ENCODE results near the gene DVL1. TPM values are rescaled to one million over a fixed set of nuclear protein-coding genes. Genes with fewer than 3 reads are reported as not detected.
"Not testable (repeated sequence)": the region's sequence is repeated elsewhere in the genome, so short reads cannot be mapped to it uniquely, and the experiment has no call there.

The DVL1 gene
- 10 to 100 TPM; 57.2 to 69.0 TPM for total RNA-seq
- long read RNA-seq, partial matches to known transcripts: 11 of 27 reads
- long read RNA-seq, other reads (novel, unspliced or antisense): 13 of 27 reads

DNA sequence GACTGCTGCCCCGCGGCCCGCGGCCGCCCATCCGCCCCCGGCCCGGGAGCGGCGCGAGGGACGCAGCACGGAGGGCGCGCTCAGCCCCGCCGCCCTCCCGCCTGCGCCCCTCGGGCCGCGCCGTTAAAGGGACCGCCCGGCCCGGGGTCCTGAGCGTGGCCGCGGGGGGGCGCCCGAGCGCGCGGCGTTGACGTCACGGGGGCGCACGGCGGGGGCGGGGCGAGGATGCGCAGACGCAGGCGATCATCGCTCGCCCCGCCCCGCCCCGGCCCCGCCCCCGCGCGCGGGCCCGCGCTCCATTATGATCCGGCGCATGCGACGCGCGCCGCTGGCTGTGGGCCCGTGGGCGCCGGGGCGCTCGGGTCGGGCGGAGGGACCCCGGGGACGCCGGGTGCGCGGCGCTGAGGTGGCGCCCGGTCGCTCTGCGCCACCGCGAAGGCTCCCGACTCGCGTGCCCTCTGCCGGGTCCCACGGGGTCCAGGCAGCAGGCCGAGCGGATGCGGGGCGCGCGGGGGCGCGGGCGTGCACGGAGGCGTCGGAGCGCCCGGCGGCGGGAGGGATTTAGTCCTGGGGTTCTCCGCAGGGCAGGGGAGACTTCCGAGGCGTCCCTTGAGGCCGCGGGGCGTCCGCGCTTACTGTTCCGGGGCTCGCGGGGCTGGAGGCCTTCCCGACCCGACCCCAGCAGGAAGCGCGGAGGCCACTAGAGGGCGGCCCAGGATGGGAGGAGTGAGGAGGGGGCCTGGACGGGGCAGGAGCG is at the start of gene DVL1:
TSS of gene DVL1 (minus strand) at position 163 of the 757 bp plus-strand sequence. CDS start 353 bp downstream, outside the sequence.
- DNase-seq (peak in 1 of 2 donors; percentile 76), ATAC-seq (peak; percentile 36)
- intact Hi-C loops (cut with DNase I, micrococcal nuclease): no loop called here

DNA sequence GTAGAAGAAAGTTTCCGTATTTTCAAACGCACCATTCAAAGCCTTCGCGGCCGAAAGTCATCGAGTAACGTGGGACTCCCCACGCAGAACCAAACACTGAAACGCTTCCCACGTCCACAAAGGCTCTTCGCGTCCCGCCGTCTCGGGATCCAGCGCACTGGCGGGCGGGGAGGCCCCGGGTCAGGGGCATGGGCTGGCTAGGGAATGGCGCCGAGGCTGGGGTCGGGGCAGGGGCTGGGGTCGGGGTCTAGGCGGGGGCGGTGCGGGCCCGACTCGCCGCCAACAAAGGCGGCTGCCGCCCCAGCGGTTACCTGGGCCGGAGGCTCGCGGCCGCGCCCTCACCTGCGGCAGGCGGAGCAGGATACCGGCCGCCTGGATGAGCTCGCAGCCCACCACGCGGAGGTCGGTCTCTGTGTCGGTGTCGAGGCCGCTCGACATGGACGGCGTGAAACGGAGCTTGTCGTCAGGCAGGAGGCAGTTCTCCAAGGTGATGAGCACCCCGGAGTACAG is 49.5 kb upstream of the DVL1 start:
- intact Hi-C loops (cut with DNase I, micrococcal nuclease): no loop called here
- DNase-seq (peak in 1 of 2 donors; percentile 26), ATAC-seq (peak; percentile 4)

- no peak for ATAC-seq
- DNase-seq: peak in 1 of 2 donors; percentile 28
- intact Hi-C loops (cut with DNase I, micrococcal nuclease): no loop called here
Measured at GRCh38 chr1:1397839-1398523, 48.8 kb upstream of the DVL1 start.

DNA sequence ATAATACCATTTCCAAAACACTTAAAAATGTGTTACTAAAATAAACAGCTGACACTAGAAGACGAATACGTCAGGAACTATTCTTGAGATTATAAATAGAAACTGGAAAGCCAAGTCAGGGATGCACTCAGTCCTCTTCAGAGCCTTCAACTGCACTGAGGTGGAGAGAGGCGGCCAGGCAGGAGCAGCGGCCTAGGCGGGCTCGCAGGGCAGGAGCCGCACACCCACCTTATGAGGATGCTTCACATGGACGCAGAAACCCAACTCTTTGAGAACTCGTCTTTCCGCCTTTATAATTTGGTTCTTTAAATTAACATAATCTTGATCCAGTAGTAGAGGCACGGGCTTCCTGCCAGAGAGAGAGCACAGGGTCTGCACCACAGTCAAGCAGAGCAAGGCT is 45.9 kb upstream of the DVL1 start:
- ATAC-seq: no peak
- DNase-seq: no peak
- intact Hi-C loops (cut with DNase I, micrococcal nuclease): no loop called here

DNA sequence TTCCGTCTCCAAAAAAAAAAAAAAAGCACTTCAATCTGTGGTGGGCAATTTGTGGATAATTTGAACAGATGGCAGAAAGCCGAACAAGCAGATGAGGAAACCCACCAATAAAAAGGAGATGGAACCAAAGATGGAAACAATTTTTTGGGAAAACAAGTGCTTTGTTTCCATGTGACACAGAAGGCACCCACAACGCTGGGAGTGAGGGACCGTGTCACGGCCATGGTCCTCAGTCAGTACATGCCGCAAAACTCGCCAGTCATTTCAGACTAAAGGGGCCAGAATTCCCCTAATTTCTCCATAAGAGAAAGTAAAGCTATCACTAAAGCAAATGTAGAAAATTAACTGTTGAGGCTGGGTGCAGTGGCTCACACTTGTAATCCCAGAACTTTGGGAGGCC is 44.9 kb upstream of the DVL1 start:
- DNase-seq (no peak), ATAC-seq (no peak)
- intact Hi-C loops (cut with DNase I, micrococcal nuclease): no loop called here

DNA sequence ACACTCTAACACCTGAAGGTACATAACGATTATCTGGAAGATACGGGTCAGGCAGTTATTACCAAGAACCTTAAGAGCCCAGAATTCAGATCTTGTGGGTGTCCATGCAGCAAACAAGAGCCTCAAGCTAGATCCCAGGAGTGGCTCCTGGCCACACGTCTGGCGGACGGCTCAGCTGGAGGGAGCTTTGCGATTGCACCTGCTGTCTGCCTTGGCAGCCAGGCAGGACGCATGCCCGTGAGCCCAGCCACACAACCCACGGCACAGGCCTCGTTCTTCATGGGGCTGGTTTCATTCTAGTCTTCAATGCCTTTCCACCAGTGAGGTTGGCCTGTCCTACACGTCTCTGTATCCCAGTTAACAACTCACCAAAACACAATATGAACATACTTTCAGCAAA is 44.2 kb upstream of the DVL1 start:
- DNase-seq (no peak), ATAC-seq (no peak)
- intact Hi-C loops (cut with DNase I, micrococcal nuclease): no loop called here

- ATAC-seq (no peak), DNase-seq (no peak)
- intact Hi-C loops (cut with DNase I, micrococcal nuclease): no loop called here
Measured at GRCh38 chr1:1393014-1393413, 43.8 kb upstream of the DVL1 start.

DNA sequence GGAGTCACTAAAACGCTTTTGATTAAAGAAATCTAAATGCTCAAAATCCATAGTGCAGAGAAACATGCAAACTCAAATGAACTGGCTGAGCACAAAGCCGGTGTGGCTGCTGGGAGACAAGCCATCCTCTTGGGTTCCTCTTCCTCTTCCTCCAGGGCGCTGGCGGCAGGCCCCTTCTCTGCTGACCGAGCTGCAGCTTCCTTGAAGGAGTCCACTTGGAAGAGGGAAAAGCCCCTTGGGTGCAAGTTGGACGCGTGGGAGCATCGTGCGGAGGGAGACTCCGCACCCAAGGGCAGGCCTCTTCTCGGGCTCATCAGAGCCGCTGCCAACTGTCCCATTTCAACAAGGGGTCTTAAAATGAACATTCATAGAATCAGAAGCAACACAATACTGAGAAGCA is 42.0 kb upstream of the DVL1 start:
- DNase-seq: no peak
- ATAC-seq: no peak
- intact Hi-C loops (cut with DNase I, micrococcal nuclease): no loop called here

- DNase-seq (no peak), ATAC-seq (no peak)
- intact Hi-C loops (cut with DNase I, micrococcal nuclease): no loop called here
Measured at GRCh38 chr1:1390675-1391074, 41.5 kb upstream of the DVL1 start.

DNA sequence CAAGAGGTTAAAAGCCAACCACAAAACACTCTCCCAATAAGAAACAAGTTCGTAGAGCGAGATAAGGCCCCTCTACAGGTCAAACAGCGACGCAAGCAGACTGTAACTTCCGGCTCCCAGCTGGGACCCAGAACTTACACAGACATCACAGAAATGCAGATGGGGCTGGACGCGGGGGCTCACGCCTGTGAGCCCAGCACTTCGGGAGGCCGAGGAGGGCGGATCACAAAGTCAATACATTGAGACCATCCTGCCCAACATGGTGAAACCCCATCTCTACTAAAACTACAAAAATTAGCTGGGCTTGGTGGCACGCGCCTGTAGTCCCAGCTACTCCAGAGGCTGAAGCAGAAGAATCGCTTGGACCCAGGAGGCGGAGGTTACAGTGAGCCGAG is 38.9 kb upstream of the DVL1 start:
- DNase-seq (no peak), ATAC-seq (no peak)
- intact Hi-C loops (cut with DNase I, micrococcal nuclease): no loop called here

DNA sequence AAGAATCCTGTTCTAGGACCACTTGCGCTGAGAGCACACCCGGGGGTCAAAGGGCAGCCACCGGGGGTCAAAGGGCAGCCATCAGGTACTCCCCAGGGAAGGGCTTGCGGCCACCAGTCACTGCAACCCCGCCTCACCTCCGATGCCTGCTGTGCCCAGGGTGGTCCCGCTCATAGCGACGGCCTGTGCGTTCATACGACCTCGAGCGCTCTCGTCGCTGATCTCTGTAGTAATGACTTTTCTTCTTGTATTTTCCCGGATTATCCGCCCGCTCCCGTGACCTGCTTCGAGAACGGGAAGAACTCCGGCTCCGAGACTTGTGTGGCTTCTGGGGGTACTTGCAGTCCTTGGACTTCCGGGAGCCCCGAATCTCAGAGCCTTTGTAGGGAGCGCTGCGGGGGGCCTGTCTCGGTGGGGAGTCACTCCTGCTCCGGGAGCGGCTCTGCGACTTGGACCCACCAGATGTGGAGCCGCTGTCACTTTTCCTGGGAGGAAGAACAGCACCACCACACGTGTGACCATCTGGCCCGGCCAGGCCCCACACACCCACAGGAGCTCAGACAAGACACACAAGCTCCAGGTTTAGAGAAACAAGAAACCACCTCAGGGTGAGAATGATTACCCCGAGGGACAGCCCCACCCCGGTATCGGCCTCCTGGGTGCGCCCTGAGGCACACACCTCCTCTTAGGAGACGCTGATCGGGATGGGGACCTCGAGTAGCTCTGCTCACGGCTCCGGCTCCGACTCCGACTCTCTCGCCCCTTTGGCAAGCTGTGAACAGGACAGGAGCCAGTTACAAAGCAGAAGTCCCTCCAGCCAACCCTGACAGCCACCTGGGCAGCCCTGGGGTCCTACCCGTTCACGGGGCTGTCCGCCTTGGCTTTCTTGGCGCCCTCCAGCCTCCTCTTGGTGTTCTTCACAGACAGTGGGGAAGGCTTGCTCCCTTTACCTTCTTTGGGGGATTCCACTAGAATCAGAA is 38.2 kb upstream of the DVL1 start:
- DNase-seq (no peak), ATAC-seq (peak; percentile 13)
- intact Hi-C loops (cut with DNase I, micrococcal nuclease): no loop called here

DNA sequence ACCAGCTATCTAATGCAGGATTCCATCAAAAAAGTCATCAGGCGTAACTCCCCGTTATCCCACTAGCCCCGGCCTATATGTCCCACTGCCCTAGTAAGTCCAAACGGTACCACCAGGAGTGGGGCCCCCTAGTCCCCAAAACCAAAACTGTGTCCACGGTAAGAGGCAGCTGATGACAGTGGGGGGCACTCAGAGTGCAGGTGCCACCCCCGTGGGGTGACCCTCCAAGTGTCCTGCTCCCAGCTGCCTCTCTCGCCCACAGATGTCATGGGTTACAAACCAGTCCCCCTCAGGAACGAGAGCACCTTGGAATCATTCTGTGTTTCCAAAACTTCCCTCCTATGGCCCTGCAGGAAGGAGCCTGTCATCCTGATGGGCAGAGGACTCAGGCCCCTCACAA is 36.7 kb upstream of the DVL1 start:
- intact Hi-C loops (cut with DNase I, micrococcal nuclease): no loop called here
- DNase-seq: no peak
- no peak for ATAC-seq

DNA sequence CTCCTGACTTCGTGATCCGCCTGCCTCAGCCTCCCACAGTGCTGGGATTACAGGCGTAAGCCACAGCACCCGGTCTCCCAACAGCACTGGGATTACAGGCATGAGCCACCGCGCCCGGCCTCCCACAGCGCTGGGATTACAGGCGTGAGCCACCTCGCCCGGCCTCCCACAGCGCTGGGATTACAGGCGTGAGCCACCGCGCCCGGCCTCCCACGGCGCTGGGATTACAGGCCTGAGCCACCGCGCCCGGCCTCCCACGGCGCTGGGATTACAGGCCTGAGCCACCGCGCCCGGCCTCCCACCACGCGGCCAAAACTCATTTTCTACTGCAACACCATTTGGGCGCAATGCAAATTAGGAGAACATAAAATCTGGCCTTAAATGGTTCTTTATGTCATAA is 36.1 kb upstream of the DVL1 start:
- intact Hi-C loops (cut with DNase I, micrococcal nuclease); DNase-seq; ATAC-seq: not testable (repeated sequence)

DNA sequence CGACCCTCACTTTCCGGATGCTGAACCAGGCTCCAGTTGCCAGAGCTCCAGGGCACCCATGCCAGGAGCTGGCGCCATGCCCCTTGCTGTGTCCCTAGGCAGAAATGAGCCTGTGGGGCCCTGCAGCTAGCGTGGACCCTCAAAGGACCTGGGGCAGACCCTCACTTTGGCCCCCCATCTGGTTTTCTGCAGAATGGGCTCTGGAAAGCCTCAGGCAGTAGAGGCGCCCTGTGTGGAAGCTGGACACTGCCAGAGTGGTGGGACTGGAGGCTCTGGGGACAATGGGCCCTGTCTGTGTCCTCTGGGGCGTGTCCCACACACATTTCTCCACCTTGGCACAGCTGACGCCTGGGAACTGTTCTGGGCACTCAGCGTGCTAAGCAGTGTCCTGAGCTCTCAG is 32.1 kb upstream of the DVL1 start:
- ATAC-seq: no peak
- intact Hi-C loops (cut with DNase I, micrococcal nuclease): no loop called here
- no peak for DNase-seq

DNA sequence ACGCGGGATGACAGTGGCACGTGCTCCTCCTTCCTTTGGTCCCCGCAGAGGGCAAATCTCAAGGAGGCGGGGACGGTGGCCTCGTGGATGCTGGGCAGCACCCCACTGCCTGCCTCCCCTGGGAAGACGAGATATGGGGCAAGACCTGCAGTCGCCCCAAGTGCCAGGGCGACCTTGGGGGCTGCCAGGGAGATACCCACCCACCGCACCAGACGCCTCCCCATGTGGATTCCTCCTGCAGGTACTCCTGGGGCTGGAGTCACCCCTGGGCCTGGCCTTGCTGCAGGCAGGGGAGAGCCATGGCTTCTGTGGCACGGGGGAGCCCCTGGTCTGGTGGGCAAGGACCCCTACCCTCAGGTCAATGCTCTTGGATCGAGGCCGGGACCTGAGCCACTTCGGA is 31.6 kb upstream of the DVL1 start:
- ATAC-seq (no peak), DNase-seq (no peak)
- intact Hi-C loops (cut with DNase I, micrococcal nuclease): no loop called here

- no peak for ATAC-seq
- intact Hi-C loops (cut with DNase I, micrococcal nuclease): no loop called here
- DNase-seq: no peak
Measured at GRCh38 chr1:1377540-1378205, 28.5 kb upstream of the DVL1 start.

GRCh38 chr1:1376551-1377226 is 27.5 kb upstream of the DVL1 start:
- ATAC-seq (no peak), DNase-seq (no peak)
- intact Hi-C loops (cut with DNase I, micrococcal nuclease): no loop called here
